Jurkat, Clone E6-1 (cell line): ENCODE measurements around the gene MROH8.

ENCODE experiments used
- DNase-seq: peaks from one replicate; pipeline ENCODE4 v3.0.0-alpha.2; 2011; ENCODE audit warnings: low read depth, low spot score
- H3K4me3 ChIP-seq: 2 replicates; pipeline ENCODE4 v1.5.1; 2011; ENCODE audit warnings: mild to moderate bottlenecking, low read length, control low read depth, moderate library complexity

Gene MROH8

GRCh38 chr20:37200926-37201826 is 21.8 kb upstream of the MROH8 start:
- no peak for DNase-seq

GRCh38 chr20:37200376-37200775 is 21.0 kb upstream of the MROH8 start:
- DNase-seq = no peak
- H3K4me3 ChIP-seq = no peak overlapping the region

More at GRCh38 chr20:37200926-37201826, 21.8 kb upstream of the MROH8 start:
- no peak overlapping the region for H3K4me3 ChIP-seq

GRCh38 chr20:37198932-37199660 is 19.7 kb upstream of the MROH8 start:
- H3K4me3 ChIP-seq = no peak overlapping the region
- no peak for DNase-seq

- H3K4me3 ChIP-seq = no peak overlapping the region
- DNase-seq = no peak
Observed at GRCh38 chr20:37194621-37195417, 15.5 kb upstream of the MROH8 start.

- no peak overlapping the region for H3K4me3 ChIP-seq
- DNase-seq = no peak
Observed at GRCh38 chr20:37193821-37194220, 14.5 kb upstream of the MROH8 start.

GRCh38 chr20:37193226-37193625 is 13.9 kb upstream of the MROH8 start:
- DNase-seq = no peak
- no peak overlapping the region for H3K4me3 ChIP-seq

GRCh38 chr20:37192137-37192854 is 12.9 kb upstream of the MROH8 start:
- H3K4me3 ChIP-seq = no peak overlapping the region
- peak; percentile 75 for DNase-seq

- no peak overlapping the region for H3K4me3 ChIP-seq
- no peak for DNase-seq
Observed at GRCh38 chr20:37190354-37191112, 11.2 kb upstream of the MROH8 start.

GRCh38 chr20:37189416-37190016 is 10.2 kb upstream of the MROH8 start:
- no peak overlapping the region for H3K4me3 ChIP-seq
- no peak for DNase-seq

GRCh38 chr20:37188787-37189186 is 9.4 kb upstream of the MROH8 start:
- no peak for DNase-seq
- H3K4me3 ChIP-seq = no peak overlapping the region

GRCh38 chr20:37185686-37186085 is 6.3 kb upstream of the MROH8 start:
- no peak overlapping the region for H3K4me3 ChIP-seq

GRCh38 chr20:37179683-37180524 is 556 bp upstream of the MROH8 start:
- no peak for DNase-seq

More at GRCh38 chr20:37185686-37186085, 6.3 kb upstream of the MROH8 start:
- no peak for DNase-seq

GRCh38 chr20:37172836-37173235 is 6.5 kb downstream of the MROH8 start:
- DNase-seq = no peak
- no peak overlapping the region for H3K4me3 ChIP-seq

More at GRCh38 chr20:37179683-37180524, 556 bp upstream of the MROH8 start:
- peak overlapping the region; percentile 95 for H3K4me3 ChIP-seq

GRCh38 chr20:37166867-37167266 is 12.5 kb downstream of the MROH8 start:
- no peak overlapping the region for H3K4me3 ChIP-seq
- no peak for DNase-seq

- H3K4me3 ChIP-seq = no peak overlapping the region
- no peak for DNase-seq
Observed at GRCh38 chr20:37165031-37165430, 14.3 kb downstream of the MROH8 start.

GRCh38 chr20:37163832-37164554 is 15.4 kb downstream of the MROH8 start:
- DNase-seq = no peak
- no peak overlapping the region for H3K4me3 ChIP-seq
